ENCODE data around the gene SPTBN1.

Gene SPTBN1

DNA sequence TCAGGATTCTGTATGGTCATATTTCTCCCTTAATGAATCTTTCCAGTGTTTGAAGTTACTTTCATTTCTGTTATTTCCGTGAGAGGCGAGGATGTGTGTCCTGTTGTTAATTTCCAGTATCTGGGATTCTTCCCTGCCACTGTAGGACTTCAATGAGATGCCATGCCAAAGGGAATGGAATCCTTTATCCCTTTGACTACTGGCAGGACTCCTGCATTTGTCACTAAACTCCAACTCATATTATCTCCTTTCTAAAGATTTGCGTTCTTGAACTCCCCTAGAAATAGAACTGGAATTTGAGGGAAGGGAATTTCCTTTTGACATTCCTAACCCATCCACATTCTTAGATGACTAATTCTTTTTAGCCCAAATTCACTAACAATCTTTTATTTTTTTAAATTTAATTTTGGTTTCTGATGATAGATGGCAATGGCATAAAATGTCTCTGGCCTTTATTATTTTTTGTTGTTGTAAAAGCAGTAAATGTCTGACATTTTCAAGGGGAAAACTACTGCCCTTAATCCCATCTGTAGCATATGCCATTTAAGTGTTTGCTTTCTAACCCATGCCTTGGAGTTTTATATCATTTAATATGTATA is 179.5 kb downstream of the SPTBN1 start:
- DNase-seq, result no peak

GRCh38 chr2:54636415-54637139 is 180.4 kb downstream of the SPTBN1 start:
- TF ChIP-seq CTCF (IDR thresholded peaks at IDR 0.05; ENCODE audit: low read depth, low read length, missing control alignments), result no peak
- H3K4me3 ChIP-seq (ENCODE audit: low read depth, low read length), result no peak overlapping the region

More for the DNA sequence above, 179.5 kb downstream of the SPTBN1 start:
- no peak for TF ChIP-seq CTCF (IDR thresholded peaks at IDR 0.05; ENCODE audit: low read depth, low read length, missing control alignments)
- H3K36me3 ChIP-seq (replicated peaks), result peaks cover 74% of the 10 kb centered on the region
- in situ Hi-C loops (cut with HindIII; ENCODE audit: low pct_ligation_motif_present, low sequenced_read_pairs), result no loop called here
- H3K27me3 ChIP-seq (replicated peaks), result no peaks in the 10 kb centered on the region
- H3K27ac ChIP-seq, result peak overlapping the region; percentile 99
- H3K4me3 ChIP-seq (ENCODE audit: low read depth, low read length), result no peak overlapping the region

DNA sequence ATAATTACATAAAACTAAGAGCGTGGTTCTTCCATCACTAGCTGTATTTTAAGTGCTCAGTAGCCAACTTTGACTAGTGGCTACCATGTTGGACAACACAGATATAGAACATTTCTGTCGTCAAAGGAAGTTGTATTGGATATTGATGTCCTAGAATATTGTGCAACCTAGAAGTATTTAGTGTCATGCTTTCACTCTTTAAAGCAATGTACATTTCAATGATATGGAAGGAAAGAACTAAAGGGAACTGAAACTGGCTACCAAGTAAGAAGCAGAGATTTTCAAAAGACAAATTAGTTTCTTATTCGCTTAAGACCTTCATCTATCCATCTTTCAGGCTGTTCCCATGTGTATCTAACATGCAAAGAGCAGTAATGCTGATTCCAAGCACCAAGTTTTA is 182.0 kb downstream of the SPTBN1 start:
- peaks cover 71% of the 10 kb centered on the region for H3K36me3 ChIP-seq (replicated peaks)
- no peak overlapping the region for H3K4me3 ChIP-seq (ENCODE audit: low read depth, low read length)
- H3K27me3 ChIP-seq (replicated peaks), result no peaks in the 10 kb centered on the region
- DNase-seq, result no peak
- TF ChIP-seq CTCF (IDR thresholded peaks at IDR 0.05; ENCODE audit: low read depth, low read length, missing control alignments), result no peak
- H3K27ac ChIP-seq, result no peak overlapping the region
- in situ Hi-C loops (cut with HindIII; ENCODE audit: low pct_ligation_motif_present, low sequenced_read_pairs), result no loop called here

More at GRCh38 chr2:54636415-54637139, 180.4 kb downstream of the SPTBN1 start:
- peak; percentile 44 for DNase-seq
- H3K27me3 ChIP-seq (replicated peaks), result no peaks in the 10 kb centered on the region
- in situ Hi-C loops (cut with HindIII; ENCODE audit: low pct_ligation_motif_present, low sequenced_read_pairs), result no loop called here
- H3K27ac ChIP-seq, result peak overlapping the region; percentile 99
- H3K36me3 ChIP-seq (replicated peaks), result peaks cover 71% of the 10 kb centered on the region

- H3K27ac ChIP-seq, result no peak overlapping the region
- no peak overlapping the region for H3K4me3 ChIP-seq (ENCODE audit: low read depth, low read length)
- TF ChIP-seq CTCF (IDR thresholded peaks at IDR 0.05; ENCODE audit: low read depth, low read length, missing control alignments), result no peak
- H3K36me3 ChIP-seq (replicated peaks), result peaks cover 75% of the 10 kb centered on the region
- no peak for DNase-seq
- H3K27me3 ChIP-seq (replicated peaks), result no peaks in the 10 kb centered on the region
- in situ Hi-C loops (cut with HindIII; ENCODE audit: low pct_ligation_motif_present, low sequenced_read_pairs), result no loop called here
Observed at GRCh38 chr2:54638774-54639187, 182.7 kb downstream of the SPTBN1 start.

DNA sequence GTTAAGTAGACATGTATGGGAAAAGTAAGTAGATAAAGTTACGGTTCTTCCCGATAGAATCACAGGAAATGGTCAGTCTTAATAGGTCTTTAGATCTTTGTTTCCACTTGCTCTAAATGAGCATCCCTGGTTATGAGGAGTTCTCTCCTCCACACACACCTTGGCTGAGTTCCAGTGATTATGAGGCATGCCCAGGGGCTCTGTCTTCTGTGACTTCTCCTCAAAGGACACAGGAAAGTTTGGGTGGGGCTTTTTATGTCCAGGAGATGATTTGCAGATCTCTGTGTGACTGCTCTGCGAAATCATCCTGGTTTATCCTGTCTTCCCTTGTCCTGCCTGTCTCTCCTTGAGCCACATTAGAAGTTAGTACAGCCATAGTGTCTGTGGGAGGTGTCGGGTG is 183.5 kb downstream of the SPTBN1 start:
- no peak overlapping the region for H3K4me3 ChIP-seq (ENCODE audit: low read depth, low read length)
- H3K27me3 ChIP-seq (replicated peaks), result no peaks in the 10 kb centered on the region
- peaks cover 78% of the 10 kb centered on the region for H3K36me3 ChIP-seq (replicated peaks)
- DNase-seq, result no peak
- no peak for TF ChIP-seq CTCF (IDR thresholded peaks at IDR 0.05; ENCODE audit: low read depth, low read length, missing control alignments)
- H3K27ac ChIP-seq, result peak overlapping the region; percentile 15
- in situ Hi-C loops (cut with HindIII; ENCODE audit: low pct_ligation_motif_present, low sequenced_read_pairs), result no loop called here
